Common myeloid progenitor, CD34-positive (primary cell): Measurements from ENCODE around the gene PDCD1LG2.
A peak's percentile ranks its signal among the peaks of the same experiment; 100 is the strongest.
"Not testable (repeated sequence)": the region's sequence is repeated elsewhere in the genome, so short reads cannot be mapped to it uniquely, and the experiment has no call there.

Source experiments
- CTCF ChIA-PET: fragments of 350-600 bp; sonication (Branson Sonifier 250); formaldehyde crosslinking; loops from one replicate; lab custom pipeline; 2021; ENCODE audit warnings: antibody characterized with exemption; lab: Charles Lee
- POLR2A ChIA-PET: fragments of 350-600 bp; sonication (Branson Sonifier 250); formaldehyde crosslinking; loops from one replicate; lab custom pipeline; 2021; ENCODE audit warnings: antibody characterized with exemption; lab: Charles Lee
- DNase-seq, 3 donors: peaks; one replicate each; pipeline versions ENCODE4 v3.0.0 to v3.0.0-alpha.2; 2013
- H3K27ac ChIP-seq, 2 experiments: 1 replicate in 1 of 2; 2 replicates in 1 of 2; pipeline ENCODE4 v1.7.0; 2013; ENCODE audit warnings: inconsistent platforms in 2 of 2, low read length in 2 of 2, mild to moderate bottlenecking in 2 of 2, low read depth in 1 of 2, moderate library complexity in 1 of 2; ENCODE audit not compliant: severe bottlenecking in 2 of 2, insufficient read depth in 1 of 2, poor library complexity in 1 of 2
- H3K27me3 ChIP-seq, 5 experiments: replicated peaks in 2 of 5; 1 replicate in 3 of 5; 2 replicates in 2 of 5; pipeline versions ENCODE4 v1.6.1 to v1.7.0; 2013; ENCODE audit warnings: low read length in 4 of 5, mild to moderate bottlenecking in 2 of 5, moderate library complexity in 2 of 5, inconsistent platforms in 1 of 5; ENCODE audit not compliant: insufficient read depth in 5 of 5, control insufficient read depth in 4 of 5
- H3K36me3 ChIP-seq, 4 experiments: 1 replicate in 2 of 4; 2 replicates in 2 of 4; pipeline versions ENCODE4 v1.6.1 to v1.7.0; 2013; ENCODE audit warnings: low read length in 3 of 4, control low read depth in 1 of 4, mild to moderate bottlenecking in 1 of 4; ENCODE audit not compliant: control insufficient read depth in 4 of 4, insufficient read depth in 4 of 4
- H3K4me1 ChIP-seq, 4 experiments: 1 replicate in 3 of 4; 2 replicates in 1 of 4; pipeline versions ENCODE4 v1.6.1 to v1.7.1; 2013; ENCODE audit warnings: low read length in 3 of 4, mild to moderate bottlenecking in 3 of 4, control low read depth in 1 of 4, inconsistent platforms in 1 of 4, moderate library complexity in 1 of 4; ENCODE audit not compliant: control insufficient read depth in 4 of 4, insufficient read depth in 4 of 4; ENCODE audit errors: control extremely low read depth in 1 of 4
- H3K4me3 ChIP-seq, 7 experiments: 1 replicate in 4 of 7; 2 replicates in 3 of 7; pipeline versions ENCODE4 v1.5.1 to v1.7.0; 2013; ENCODE audit warnings: mild to moderate bottlenecking in 7 of 7, low read length in 6 of 7, moderate library complexity in 6 of 7, inconsistent platforms in 2 of 7, low read depth in 2 of 7, control low read depth in 1 of 7; ENCODE audit not compliant: insufficient read depth in 4 of 7, control insufficient read depth in 1 of 7; ENCODE audit errors: extremely low read depth in 1 of 7
- H3K9me3 ChIP-seq, 5 experiments: 1 replicate in 4 of 5; 2 replicates in 1 of 5; pipeline versions ENCODE4 v1.6.1 to v1.7.1; 2013; ENCODE audit warnings: low read length in 4 of 5, mild to moderate bottlenecking in 2 of 5, inconsistent platforms in 1 of 5, low read depth in 1 of 5, moderate library complexity in 1 of 5; ENCODE audit not compliant: control insufficient read depth in 4 of 5, insufficient read depth in 2 of 5; ENCODE audit errors: control extremely low read depth in 1 of 5
- WGBS: methylation state at CpG from one replicate; pipeline ENCODE4 v1.1.5; 2013; ENCODE audit not compliant: insufficient coverage; 5-methylcytosine and 5-hydroxymethylcytosine counted together

Gene PDCD1LG2

DNA sequence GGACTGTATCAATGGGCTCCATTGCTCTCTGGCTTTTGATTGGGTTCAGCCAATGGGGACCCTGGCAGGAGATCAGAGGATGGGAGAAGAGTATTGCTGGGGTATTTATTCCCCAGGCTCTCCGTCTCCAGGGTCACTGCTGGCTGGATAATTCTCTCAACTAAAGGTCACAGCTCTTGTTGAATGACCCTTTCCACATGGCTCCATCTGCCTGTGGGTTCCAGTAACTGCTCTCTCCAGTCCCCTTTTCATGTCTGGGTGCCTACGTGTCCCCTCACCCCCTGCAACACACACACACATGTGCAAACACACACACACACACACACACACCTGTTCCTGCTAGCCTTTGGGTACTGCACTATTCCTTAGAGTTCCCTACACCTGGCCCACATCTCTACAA is 64.7 kb downstream of the PDCD1LG2 start:
- peaks cover 0 to 5% (median 2%) of the 10 kb centered on the region in 4 experiments for H3K4me1 ChIP-seq
- POLR2A ChIA-PET = no interaction called here
- no peaks in the 10 kb centered on the region for H3K27me3 ChIP-seq
- H3K36me3 ChIP-seq = peaks cover 0 to 2% (median 0%) of the 10 kb centered on the region in 4 experiments
- H3K27ac ChIP-seq = no peak overlapping the region
- DNase-seq = peak in 2 of 3 donors; percentile 25 to 41
- CTCF ChIA-PET = interaction anchor here (0.7 to 1.8 kb wide), 2 partner anchors 13 to 125 kb away, joined by 3 to 8 read pairs; partner anchors contain the start of gene CD274
- 90% methylated on average over 2 of the region's 2 CpGs for WGBS
- H3K4me3 ChIP-seq = no peak overlapping the region
- H3K9me3 ChIP-seq = no peaks in the 10 kb centered on the region

GRCh38 chr9:5577225-5577624 is 66.9 kb downstream of the PDCD1LG2 start:
- DNase-seq = no peak
- CTCF ChIA-PET = interaction anchor here (0.9 to 2.1 kb wide), 2 partner anchors 13 to 140 kb away, joined by 3 to 8 read pairs; no protein-coding TSS in a partner anchor
- Histone ChIP-seq H3K9me3 (no peaks in the 10 kb centered on the region), H3K36me3 (peaks cover 0 to 2% (median 0%) of the 10 kb centered on the region in 4 experiments), H3K27ac (no peak overlapping the region), H3K4me3 (no peak overlapping the region), H3K27me3 (no peaks in the 10 kb centered on the region), H3K4me1 (peaks cover 0 to 3% (median 1%) of the 10 kb centered on the region in 4 experiments)
- WGBS = 87% methylated on average over 2 of the region's 2 CpGs
- POLR2A ChIA-PET = no interaction called here

DNA sequence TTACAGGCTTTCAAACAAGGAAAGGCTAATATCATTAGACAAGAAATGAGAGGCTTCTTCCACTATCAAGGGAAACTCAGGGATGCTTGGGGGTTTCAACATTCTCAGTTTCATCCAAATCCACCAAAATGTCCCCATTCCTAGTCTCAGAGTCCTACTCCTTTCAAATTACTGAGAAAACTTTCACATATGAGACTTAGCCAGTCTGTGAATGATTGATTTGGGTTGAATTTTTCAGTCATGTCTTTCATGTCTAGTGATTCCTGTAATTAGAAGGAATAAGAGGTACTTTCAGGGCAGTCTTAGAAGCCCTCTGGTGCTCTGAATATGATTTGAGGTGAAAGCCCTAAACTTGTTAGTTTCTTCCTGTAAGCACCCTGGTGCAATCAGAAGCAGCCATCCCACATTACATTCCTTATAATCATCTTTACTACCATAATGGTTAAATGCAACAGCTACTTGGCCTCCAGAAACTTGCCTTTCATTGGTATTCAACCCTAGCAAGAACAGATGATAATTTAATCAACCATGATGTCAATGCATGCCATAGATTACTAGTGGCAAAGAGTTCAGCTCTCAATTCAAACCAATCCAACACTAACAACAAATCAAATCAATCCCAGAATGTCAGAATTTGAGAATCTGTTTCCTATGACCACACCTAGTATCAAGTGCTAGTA is 67.8 kb downstream of the PDCD1LG2 start:
- Histone ChIP-seq H3K27ac (no peak overlapping the region), H3K27me3 (no peaks in the 10 kb centered on the region), H3K9me3 (no peaks in the 10 kb centered on the region), H3K36me3 (peaks cover 0 to 2% (median 0%) of the 10 kb centered on the region in 4 experiments), H3K4me3 (no peak overlapping the region), H3K4me1 (peaks cover 0 to 3% (median 1%) of the 10 kb centered on the region in 4 experiments)
- ChIA-PET CTCF (interaction anchor here (0.7 to 2.1 kb wide), 2 partner anchors 12 to 24 kb away, joined by 3 to 8 read pairs; no protein-coding TSS in a partner anchor), POLR2A (no interaction called here)
- no peak for DNase-seq

GRCh38 chr9:5578698-5579085 is 68.4 kb downstream of the PDCD1LG2 start:
- Histone ChIP-seq H3K4me3 (no peak overlapping the region), H3K4me1 (peaks cover 0 to 3% (median 1%) of the 10 kb centered on the region in 4 experiments), H3K36me3 (peaks cover 0 to 2% (median 0%) of the 10 kb centered on the region in 4 experiments), H3K27ac (no peak overlapping the region), H3K27me3 (no peaks in the 10 kb centered on the region), H3K9me3 (no peaks in the 10 kb centered on the region)
- no peak for DNase-seq
- POLR2A ChIA-PET = interaction anchor here (0.6 kb wide), 1 partner anchor 580 kb away, joined by 4 read pairs; no protein-coding TSS in a partner anchor
- CTCF ChIA-PET = interaction anchor here (0.7 to 2.1 kb wide), 2 partner anchors 11 to 24 kb away, joined by 3 to 8 read pairs; no protein-coding TSS in a partner anchor

- ChIA-PET CTCF (interaction anchor here (1.9 kb wide), 1 partner anchor 10 kb away, joined by 7 read pairs; no protein-coding TSS in a partner anchor), POLR2A (no interaction called here)
- Histone ChIP-seq H3K9me3 (no peaks in the 10 kb centered on the region), H3K4me1 (peaks cover 0 to 3% (median 1%) of the 10 kb centered on the region in 4 experiments), H3K27me3 (no peaks in the 10 kb centered on the region), H3K27ac (no peak overlapping the region), H3K36me3 (peaks cover 0 to 2% (median 0%) of the 10 kb centered on the region in 4 experiments), H3K4me3 (no peak overlapping the region)
- no peak for DNase-seq
- no CpG with 5 or more reads among the region's 1 CpG for WGBS
Measured at GRCh38 chr9:5579881-5580280, 69.5 kb downstream of the PDCD1LG2 start.

- Histone ChIP-seq H3K36me3 (peaks cover 0 to 2% (median 0%) of the 10 kb centered on the region in 4 experiments), H3K4me1 (peaks cover 0 to 3% (median 1%) of the 10 kb centered on the region in 4 experiments), H3K27me3 (no peaks in the 10 kb centered on the region), H3K9me3 (no peaks in the 10 kb centered on the region), H3K4me3 (no peak overlapping the region), H3K27ac (no peak overlapping the region)
- ChIA-PET POLR2A (no interaction called here), CTCF (interaction anchor here (1.9 kb wide), 1 partner anchor 9 kb away, joined by 7 read pairs; no protein-coding TSS in a partner anchor)
- DNase-seq = no peak
- 100% methylated on average over 3 of the region's 3 CpGs for WGBS
Measured at GRCh38 chr9:5580650-5581049, 70.3 kb downstream of the PDCD1LG2 start.

DNA sequence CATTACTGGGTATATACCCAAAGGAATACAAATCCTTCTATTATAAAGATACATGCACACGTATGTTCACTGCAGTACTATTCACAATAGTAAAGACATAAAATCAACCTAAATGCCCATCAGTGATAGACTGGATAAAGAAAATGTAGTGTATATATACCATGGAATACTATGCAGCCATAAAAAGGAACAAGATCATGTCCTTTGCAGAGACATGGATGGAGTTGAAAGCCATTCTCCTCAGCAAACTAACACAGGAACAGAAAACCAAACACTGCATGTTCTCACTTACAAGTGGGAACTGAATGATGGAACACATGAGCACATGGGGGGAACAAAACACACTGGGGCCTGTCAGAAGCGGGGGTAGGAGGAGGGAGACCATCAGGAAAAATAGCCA is 71.4 kb downstream of the PDCD1LG2 start:
- H3K9me3 ChIP-seq, H3K36me3 ChIP-seq, POLR2A ChIA-PET, H3K4me3 ChIP-seq, DNase-seq, H3K27ac ChIP-seq, H3K4me1 ChIP-seq, H3K27me3 ChIP-seq: not testable (repeated sequence)
- CTCF ChIA-PET = interaction anchor here (1.9 kb wide), 1 partner anchor 8 kb away, joined by 7 read pairs; no protein-coding TSS in a partner anchor
- 100% methylated on average over 1 of the region's 2 CpGs for WGBS
